Activated T-cell treated with anti-CD3 and anti-CD28 coated beads for 48 hours (primary cell): ENCODE data around the gene PCSK7.
"Not testable (repeated sequence)": the region's sequence is repeated elsewhere in the genome, so short reads cannot be mapped to it uniquely, and the experiment has no call there.

Experiments
- DNase-seq: peaks from one replicate; pipeline ENCODE4 v3.0.0-alpha.2; 2020; ENCODE audit warnings: low read depth

PCSK7 gene

DNA sequence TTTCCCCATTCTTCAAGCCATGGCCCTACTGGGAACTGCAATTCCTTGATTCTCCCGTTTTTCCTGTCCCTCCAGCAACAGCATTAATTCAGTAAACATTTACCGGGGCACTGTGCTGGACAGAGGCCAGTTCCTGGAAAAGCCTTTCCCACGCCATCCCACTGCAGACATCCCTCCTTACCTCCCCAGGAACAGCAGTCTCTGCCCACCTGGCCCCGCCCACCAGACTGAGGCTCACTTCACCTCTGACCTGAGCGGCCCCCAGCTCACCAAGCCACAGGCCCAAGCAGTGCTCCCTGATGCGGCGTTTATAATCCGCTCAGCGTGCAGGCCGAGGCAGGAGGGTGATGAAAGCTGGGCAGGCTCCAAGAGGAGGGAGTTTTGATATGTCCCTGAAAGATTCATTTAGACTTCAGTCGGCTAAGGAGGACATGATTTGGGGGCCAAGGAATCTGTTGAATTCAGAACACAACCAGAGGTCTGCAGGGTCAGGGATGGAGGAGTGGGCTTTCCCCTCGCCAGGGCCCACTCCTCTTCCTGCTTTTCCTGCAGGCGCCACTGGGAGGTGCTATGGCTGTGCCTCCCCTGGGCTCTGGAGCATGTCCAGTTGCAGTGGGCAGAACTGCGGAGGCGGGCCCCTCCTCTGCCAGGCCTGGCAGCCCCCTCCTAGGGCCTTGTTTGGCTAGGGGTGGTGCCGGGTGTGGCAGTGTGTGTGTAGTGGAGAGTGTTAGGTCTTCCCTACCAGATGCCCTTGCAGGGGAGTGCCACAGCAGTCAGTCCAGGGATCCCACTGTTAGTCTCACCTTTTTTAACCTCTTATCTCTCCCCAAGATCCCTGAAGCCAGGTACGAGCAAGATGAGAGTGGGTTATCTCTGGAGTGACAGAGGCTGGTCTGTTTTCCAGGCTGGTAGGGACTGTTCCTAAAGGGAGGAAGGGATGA is 34.1 kb downstream of the PCSK7 start:
- no peak for DNase-seq

DNA sequence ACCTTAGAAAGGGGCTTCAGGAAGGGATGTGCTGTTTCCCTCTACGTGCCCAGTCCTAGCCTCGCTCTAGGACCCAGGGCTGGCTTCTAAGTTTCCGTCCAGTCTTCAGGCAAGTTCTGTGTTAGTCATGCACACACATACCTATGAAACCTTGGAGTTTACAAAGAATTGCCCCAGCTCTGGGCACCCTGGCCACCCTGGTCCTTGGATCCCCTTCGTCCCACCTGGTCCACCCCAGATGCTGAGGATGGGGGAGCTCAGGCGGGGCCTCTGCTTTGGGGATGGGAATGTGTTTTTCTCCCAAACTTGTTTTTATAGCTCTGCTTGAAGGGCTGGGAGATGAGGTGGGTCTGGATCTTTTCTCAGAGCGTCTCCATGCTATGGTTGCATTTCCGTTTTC is 34.9 kb downstream of the PCSK7 start:
- DNase-seq: no peak

DNA sequence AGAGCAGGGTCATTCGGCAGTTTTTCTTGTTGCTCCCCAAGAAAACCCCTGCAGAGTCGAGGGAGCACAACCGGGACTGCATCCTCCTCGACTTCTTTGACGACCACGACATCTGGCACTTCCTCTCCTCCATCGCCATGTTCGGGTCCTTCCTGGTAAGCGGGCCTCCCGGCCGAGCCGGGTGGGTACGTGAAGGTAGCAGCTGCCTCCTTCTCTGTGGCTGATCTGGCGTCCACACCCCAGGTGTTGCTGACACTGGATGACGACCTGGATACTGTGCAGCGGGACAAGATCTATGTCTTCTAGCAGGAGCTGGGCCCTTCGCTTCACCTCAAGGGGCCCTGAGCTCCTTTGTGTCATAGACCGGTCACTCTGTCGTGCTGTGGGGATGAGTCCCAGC is 36.1 kb downstream of the PCSK7 start:
- DNase-seq: no peak

DNA sequence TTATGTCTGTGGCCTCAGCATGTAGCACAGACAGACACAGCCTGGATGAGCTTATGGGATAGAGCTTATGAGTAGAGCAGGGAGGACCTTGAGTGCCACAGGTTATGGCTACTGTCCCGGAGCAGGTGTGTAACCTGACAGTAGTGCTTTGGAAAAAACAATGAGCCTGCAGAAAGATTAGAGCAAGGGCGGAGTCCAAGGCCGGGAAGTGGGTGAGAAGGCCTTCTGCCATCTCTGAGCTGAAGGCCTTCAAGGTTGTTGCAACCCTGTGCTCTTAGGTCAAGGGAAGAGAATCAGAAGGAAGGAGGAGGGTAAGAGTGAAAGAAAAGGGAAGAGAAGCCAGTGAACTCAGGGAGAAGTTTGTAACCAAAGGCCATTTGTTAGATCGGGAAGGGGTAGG is 36.6 kb downstream of the PCSK7 start:
- DNase-seq: no peak

DNA sequence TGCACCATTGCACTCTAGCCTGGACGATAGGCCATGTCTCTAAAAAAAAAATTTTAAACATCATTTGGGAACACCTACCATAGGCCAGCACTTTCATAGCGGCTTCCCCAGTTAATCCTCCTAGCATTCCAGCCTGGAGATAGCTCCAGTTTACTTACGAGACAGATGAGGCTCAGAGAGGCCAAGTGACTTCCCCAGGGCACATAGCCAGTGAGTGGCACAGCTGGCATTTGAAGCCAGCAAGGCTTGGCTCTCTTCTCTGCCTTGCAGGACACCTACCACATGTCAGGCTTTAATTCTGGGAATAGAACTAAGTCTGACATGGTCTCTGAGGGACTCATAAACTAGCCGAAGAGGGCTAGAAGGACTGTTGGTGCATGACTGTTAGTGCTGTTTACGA is 37.6 kb downstream of the PCSK7 start:
- DNase-seq: no peak

DNA sequence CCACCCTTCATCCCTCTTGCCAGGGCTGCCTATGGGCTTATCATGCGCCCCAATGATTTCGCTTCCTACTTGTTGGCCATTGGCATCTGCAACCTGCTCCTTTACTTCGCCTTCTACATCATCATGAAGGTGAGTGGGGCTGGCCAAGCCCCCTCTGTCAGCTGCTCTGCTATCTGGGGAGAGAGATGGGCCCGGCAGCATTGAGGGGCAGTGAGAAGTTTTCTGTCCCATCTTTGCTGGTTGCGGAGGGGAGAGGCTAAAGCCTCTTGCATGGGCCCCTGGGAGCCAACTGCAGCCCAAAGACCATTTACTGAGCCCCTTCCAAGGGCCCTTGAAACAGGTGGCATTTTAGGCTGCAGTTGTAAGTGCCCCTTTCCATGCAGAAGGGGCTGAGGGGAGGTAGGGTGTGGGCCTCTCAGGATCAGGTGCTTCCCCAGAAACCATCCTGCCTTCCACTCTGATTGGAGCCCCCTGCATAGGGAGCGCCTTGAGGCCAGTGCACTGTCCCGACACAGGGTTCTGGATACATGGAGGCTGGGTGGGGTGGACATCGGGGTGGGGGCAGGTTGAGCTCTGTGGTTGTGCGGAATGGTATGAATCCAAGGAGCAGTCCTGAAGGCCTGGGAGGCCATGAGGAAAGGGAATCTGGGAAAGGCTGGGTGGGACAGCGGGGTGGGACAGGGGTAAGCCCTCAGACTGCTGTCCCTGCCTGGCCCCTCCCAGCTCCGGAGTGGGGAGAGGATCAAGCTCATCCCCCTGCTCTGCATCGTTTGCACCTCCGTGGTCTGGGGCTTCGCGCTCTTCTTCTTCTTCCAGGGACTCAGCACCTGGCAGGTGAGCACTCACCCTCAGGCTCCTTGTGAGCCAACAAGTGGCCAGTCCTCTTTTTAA is 38.5 kb downstream of the PCSK7 start:
- DNase-seq: no peak

DNA sequence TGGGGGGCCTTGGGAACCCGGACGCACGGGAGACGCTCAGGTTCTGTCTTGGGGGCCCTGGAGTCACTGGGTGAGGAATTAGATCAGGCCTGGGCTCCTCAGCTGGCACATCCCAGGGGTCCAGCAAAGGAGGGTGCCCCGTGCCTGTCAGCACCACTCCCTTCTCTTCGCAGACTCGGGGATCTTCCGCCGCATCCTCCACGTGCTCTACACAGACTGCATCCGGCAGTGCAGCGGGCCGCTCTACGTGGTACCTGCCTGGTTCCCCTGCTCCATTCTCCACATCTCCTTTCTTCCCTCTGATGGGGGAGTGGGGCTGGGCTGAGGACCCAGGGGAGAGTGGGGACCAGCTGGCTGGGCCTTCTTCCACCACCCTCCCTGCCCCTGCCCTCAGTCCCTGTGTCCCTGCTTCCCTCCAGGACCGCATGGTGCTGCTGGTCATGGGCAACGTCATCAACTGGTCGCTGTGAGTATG is 39.4 kb downstream of the PCSK7 start:
- DNase-seq: no peak

DNA sequence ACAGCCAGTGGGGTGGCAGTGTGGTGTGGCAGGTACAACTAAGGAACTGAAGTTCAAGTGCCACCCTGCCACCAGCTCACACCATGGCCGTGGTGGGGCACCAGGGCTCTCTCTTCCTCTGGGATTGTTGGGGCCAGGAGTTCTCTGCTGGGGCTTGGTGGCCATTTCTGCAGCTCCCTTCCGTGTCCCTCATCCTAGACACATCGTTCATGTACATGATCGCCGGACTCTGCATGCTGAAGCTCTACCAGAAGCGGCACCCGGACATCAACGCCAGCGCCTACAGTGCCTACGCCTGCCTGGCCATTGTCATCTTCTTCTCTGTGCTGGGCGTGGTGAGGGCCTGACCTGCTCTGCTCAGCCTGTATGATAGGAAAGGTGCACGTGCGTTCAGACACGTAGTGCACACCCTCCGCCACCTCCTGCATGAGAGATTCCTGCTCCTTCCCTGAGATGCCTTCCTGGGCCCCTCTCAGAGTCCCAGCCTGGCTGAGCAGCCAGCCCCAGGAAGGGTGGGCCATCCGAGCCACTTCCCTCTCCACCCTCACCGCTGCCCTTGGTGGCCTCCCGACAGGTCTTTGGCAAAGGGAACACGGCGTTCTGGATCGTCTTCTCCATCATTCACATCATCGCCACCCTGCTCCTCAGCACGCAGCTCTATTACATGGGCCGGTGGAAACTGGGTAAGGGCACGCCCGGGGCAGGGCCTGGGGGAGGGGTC is 40.0 kb downstream of the PCSK7 start:
- no peak for DNase-seq

DNA sequence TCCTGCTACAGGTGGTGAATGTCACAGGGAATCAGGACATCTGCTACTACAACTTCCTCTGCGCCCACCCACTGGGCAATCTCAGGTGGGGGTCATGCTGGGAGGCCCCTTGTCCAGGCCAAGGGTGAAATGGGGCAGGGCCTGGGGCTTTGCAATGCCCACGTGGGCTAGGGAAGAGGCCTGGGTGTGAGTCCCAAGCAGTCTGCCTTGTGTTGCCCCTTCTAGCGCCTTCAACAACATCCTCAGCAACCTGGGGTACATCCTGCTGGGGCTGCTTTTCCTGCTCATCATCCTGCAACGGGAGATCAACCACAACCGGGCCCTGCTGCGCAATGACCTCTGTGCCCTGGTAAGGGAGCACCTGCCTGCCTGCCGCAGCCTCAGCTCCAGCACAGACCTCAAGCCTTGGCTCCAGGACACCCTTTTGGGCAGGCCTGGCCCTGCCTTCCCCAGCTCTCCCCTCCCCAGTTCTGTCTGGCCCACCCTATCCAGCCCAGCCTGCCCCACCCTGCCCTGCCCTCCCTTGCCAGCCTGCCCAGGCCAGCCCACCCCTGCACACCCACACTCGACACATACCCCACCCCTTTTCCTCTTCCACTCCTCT is 41.8 kb downstream of the PCSK7 start:
- no peak for DNase-seq

DNA sequence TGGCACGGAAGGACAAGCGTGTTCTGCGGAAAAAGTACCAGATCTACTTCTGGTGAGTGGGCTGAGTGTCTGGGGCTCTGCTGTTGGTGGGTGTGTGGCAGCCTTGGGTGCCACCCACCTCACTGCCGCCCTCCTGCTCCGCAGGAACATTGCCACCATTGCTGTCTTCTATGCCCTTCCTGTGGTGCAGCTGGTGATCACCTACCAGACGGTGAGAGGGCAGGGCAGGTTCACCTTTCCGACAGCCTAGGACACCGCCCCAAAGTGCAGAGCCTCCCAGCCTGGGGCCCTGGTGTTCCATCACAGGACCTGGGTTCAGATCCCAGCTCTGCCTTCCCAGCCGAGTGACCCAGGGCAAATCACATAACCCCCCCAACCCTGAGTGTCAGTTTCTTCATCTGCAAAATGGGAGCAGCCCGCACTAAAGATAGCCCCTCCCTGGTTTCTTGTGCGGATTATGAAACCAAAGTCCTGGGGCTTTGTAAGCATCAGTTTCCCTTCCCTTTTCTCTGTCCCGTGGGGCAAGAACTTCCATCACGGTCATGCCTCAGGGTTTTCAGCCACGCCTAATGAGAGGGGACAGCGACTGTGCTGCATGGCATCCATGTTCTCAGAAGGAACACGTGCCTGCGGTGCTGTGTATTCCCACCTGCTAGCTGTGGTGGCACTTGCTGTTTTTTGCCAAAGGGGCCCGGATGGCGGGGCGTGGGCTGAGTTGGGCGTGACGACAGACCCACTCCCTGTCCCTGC is 42.5 kb downstream of the PCSK7 start:
- DNase-seq: no peak

DNA sequence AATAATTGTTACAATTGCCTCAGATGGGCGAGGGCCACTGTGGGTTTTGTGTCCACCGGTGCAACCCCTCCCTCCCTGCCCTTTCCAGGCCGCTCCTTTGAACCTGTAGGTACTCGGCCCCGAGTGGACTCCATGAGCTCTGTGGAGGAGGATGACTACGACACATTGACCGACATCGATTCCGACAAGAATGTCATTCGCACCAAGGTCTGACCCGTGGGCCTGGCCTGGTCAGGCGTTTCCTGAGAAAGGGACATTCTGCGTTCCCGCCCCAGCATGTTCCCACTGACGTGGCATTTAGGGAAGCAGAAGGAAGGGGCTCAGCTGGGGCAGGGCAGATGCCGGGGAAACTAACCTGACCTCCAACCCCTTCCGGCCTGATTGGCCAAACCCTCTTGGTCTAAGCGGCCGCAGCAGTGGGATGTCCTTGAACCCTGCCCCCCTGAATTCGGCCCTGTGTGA is 43.2 kb downstream of the PCSK7 start:
- DNase-seq: no peak

DNA sequence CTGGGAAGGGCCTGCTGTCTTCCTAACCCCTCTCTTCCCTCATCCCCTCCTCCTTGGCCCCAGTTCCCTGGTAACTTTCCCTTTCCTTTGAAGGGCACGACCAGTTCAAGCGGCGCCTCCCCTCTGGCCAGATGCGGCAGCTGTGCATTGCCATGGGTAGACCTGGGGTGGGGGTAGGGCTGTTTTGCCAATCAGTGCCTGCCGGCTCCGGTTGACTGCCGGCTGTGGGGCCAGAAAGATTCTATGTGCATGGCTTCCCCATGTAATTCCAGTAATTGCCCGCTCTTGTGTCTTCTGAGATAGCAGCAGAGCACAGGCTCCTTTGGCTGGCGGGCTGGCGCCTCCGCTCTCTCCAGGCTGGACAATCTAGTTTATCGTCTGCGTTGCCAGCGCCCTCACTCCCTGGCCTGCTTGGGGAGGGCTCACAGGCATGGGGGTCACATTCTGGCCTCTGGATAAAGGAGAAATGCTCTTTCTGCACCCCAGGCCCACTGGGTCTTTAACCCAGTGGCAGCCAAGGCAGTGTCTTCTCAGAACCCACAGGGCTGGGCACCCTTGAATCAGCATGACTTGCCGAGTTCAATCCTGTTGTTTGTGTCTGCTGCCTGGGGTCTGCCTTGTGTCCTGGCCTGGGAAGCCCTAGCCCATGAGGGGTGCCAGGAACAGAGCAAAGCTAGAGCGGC is 43.9 kb downstream of the PCSK7 start:
- no peak for DNase-seq

DNA sequence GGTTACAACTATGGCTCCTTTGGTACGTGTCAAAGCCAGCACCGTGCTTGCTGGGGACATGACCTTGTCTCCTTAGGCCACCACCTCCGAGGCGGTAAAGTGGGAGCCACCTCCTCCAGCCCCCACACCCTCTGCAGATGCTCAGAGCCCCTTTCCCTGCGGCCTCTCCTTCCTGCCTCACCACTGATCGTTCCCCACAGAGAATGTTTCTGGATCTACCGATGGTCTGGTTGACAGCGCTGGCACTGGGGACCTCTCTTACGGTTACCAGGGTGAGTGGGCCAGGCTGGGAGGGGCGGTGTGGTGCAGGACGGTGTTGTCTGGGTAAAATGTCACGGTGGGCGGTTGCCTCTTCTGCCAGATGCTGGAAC is 44.5 kb downstream of the PCSK7 start:
- no peak for DNase-seq

DNA sequence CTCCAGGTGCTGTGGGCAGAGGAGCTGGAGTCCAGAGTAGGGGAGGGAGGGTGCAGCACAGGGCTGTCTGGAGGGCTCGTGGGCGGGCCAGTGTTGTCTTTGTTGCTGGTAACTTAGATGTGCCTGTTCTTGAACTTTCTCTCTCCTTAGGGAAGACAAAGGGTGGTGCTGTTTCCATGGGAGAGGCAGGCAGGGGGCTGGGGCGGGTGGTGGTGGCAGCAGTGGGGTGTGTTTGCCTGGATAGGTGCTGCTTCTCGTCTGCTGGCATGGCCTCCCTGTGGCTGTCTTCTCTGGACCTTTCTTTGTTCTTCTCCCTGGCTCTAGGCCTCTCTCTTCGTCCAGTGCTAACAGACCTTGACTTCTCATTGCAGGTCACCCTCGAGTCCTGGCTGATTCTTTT is 44.9 kb downstream of the PCSK7 start:
- DNase-seq: no peak

DNA sequence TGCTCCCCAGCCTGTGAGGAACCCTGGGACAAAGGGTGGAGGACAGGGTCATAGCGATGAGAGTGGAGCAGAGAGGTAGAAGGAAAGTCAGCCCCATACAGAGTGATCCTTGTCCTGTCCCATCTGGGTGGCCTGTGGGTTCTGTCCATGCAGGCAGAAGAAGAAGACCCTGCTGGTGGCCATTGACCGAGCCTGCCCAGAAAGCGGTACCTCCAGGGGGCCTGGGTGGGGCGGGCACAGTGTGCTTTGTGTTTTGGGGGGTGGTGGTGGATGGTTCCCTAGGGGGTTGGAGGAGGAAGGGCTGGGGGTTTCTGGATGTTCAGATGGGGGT is 45.5 kb downstream of the PCSK7 start:
- DNase-seq: no peak

DNA sequence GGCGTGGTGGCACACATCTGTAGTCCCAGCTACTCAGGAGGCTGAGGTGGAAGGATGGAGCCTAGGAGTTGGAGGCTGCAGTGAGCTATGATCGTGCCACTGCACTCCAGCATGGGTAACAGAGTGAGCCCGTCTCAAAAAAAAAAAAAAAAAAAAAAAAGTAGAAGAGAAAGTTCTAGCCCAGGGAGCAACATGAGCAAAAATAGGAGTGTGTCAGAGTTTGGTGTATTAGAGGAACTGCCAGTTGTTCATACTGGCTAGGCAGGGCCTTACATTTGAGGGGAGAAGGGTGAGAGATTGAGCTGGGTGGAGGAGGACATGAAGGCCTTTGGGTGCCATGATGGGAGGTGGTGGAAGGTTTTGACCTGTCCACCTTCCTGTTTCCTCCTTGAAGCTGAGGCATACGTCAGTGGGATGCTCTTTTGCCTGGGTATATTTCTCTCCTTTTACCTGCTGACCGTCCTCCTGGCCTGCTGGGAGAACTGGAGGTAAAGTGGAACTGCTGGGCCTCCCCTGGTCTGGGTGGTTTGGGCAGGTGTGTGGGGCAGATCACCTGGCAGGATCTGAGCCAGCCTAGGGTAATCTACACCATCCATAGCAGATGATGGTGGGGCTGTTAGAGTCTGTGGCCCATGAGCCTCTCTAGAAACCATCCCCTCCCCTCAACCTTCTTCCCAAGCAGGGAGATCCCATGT is 46.0 kb downstream of the PCSK7 start:
- DNase-seq: no peak

DNA sequence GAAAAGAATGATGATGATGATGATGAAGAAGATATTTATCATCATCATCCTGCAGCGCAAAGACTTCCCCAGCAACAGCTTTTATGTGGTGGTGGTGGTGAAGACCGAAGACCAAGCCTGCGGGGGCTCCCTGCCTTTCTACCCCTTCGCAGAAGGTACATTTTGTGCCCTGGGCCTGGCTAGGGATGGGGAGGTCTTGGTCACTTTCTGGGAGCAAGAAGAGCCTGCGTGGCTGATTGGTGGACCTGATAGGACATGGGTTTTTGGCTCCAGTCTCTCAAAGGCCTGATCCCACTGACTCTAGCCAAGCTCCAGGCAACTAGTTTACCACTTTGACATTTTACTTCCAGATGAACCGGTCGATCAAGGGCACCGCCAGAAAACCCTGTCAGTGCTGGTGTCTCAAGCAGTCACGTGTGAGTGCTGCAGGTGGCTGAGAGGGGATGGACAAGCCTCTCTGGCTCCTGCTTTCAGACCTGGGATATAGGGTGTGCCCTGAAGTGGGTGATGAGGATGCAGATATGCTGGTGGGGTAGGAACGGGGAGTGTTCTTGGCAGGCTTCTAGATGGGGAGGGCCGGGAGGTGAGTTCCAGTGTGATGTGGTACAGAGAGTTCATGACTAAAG is 48.0 kb downstream of the PCSK7 start:
- no peak for DNase-seq

DNA sequence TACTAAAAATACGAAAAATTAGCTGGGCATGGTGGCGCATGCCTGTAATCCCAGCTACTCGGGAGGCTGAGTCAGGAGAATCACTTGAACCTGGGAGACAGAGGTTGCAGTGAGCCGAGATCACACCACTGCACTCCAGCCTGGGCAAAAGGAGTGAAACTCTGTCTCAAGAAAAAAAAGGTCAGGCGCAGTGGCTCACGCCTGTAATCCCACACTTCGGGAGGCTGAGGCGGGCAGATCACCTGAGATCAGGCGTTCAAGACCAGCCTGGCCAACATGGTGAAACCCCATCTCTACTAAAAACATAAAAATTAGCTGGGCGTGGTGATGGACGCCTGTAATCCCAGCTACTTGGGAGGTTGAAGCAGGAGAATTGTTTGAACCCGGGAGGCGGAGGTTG is 48.7 kb downstream of the PCSK7 start:
- DNase-seq: not testable (repeated sequence)

DNA sequence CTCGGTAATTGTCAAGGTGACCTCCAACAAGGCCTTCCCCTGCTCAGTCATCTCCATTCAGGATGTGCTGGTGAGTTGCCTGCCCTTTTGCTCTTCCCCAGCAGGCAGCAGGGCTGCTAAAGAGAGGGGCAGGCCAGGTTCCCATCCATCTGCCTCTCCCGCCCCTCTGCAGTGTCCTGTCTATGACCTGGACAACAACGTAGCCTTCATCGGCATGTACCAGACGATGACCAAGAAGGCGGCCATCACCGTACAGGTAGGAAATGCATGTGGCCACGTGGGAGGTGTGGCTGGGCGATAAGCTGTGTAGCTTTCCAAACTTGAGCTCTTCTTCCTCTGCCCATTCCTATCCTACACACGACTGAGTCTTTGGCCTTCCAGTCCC is 49.3 kb downstream of the PCSK7 start:
- no peak for DNase-seq
